HEK293 (cell line): ENCODE measurements around the gene STK4.

ENCODE experiments used
- CTCF ChIA-PET: fragments of 350-600 bp; formaldehyde crosslinking; extraction: SDS; loops from one replicate; lab custom pipeline; 2021; ENCODE audit warnings: antibody characterized with exemption; lab: Yijun Ruan, JAX
- POLR2A ChIA-PET: fragments of 300-600 bp; formaldehyde crosslinking; extraction: SDS; loops from one replicate; lab custom pipeline; 2020; ENCODE audit warnings: antibody characterized with exemption, inconsistent platforms; lab: Yijun Ruan, JAX
- H3K27ac ChIP-seq: fragments of 200-500 bp; sonication (Bioruptor generic); 2 replicates; pipeline ENCODE4 v1.5.1; 2014; ENCODE audit warnings: low read depth, low read length, control low read depth, inconsistent platforms; ENCODE audit errors: extremely low read depth
- H3K36me3 ChIP-seq, 2 experiments: fragments of 200-500 bp in 1 of 2; sonication (Bioruptor generic) in 1 of 2; 1 replicate in 1 of 2; 2 replicates in 1 of 2; pipeline ENCODE4 v1.5.1; 2014 to 2017; ENCODE audit warnings: inconsistent platforms in 2 of 2, low read length in 2 of 2; ENCODE audit not compliant: control insufficient read depth in 2 of 2, insufficient read depth in 1 of 2
- H3K4me1 ChIP-seq: fragments of 200-500 bp; sonication (Bioruptor generic); 2 replicates; pipeline ENCODE4 v1.5.1; 2014; ENCODE audit warnings: mild to moderate bottlenecking, low read length, inconsistent platforms; ENCODE audit not compliant: control insufficient read depth, insufficient read depth
- H3K4me3 ChIP-seq: 2 replicates; pipeline ENCODE4 v1.5.1; 2011; ENCODE audit warnings: low read depth, mild to moderate bottlenecking, control low read depth, low read length, moderate library complexity
- H3K9me3 ChIP-seq: fragments of 200-500 bp; sonication (Bioruptor generic); 2 replicates; pipeline ENCODE4 v1.5.1; 2014; ENCODE audit warnings: low read depth, low read length, inconsistent platforms; ENCODE audit not compliant: control insufficient read depth, insufficient read depth
- GLI2 ChIP-seq: fragments of 450-650 bp; formaldehyde crosslinking; IDR thresholded peaks from 2 replicates; pipeline ENCODE4; 2017; ENCODE audit warnings: missing biosample characterization, missing genetic modification characterization, low read depth, borderline replicate concordance
- OSR2 ChIP-seq: fragments of 450-650 bp; formaldehyde crosslinking; IDR thresholded peaks from 2 replicates; pipeline ENCODE4 v1.5.1; 2016; ENCODE audit warnings: missing biosample characterization, missing genetic modification characterization
- PRDM10 ChIP-seq: fragments of 450-650 bp; formaldehyde crosslinking; IDR thresholded peaks from 2 replicates; pipeline ENCODE4 v1.5.1; 2016; ENCODE audit warnings: missing biosample characterization, missing genetic modification characterization
- SCRT2 ChIP-seq: fragments of 450-650 bp; formaldehyde crosslinking; IDR thresholded peaks from 2 replicates; pipeline ENCODE4 v1.5.1; 2016; ENCODE audit warnings: missing biosample characterization, missing genetic modification characterization
- YY2 ChIP-seq: fragments of 450-650 bp; formaldehyde crosslinking; IDR thresholded peaks from 2 replicates; pipeline ENCODE4 v1.5.1; 2016; ENCODE audit warnings: missing biosample characterization, missing genetic modification characterization
- ZBTB17 ChIP-seq: fragments of 450-650 bp; formaldehyde crosslinking; IDR thresholded peaks from 2 replicates; pipeline ENCODE4 v1.5.1; 2016; ENCODE audit warnings: missing biosample characterization, missing genetic modification characterization
- ZBTB6 ChIP-seq: fragments of 450-650 bp; formaldehyde crosslinking; IDR thresholded peaks from 2 replicates; pipeline ENCODE4 v1.5.1; 2017; ENCODE audit warnings: missing biosample characterization, missing genetic modification characterization
- ZNF221 ChIP-seq: fragments of 450-650 bp; formaldehyde crosslinking; IDR thresholded peaks from 2 replicates; pipeline ENCODE4 v1.5.1; 2017; ENCODE audit warnings: missing biosample characterization, missing genetic modification characterization, borderline replicate concordance
- ZNF561 ChIP-seq: fragments of 450-650 bp; IDR thresholded peaks from 2 replicates; pipeline ENCODE4 v1.5.1; 2018; ENCODE audit warnings: missing biosample characterization, missing genetic modification characterization, borderline replicate concordance
- ZNF623 ChIP-seq: fragments of 450-650 bp; formaldehyde crosslinking; IDR thresholded peaks from 2 replicates; pipeline ENCODE4 v1.5.1; 2016; ENCODE audit warnings: missing biosample characterization, missing genetic modification characterization
- ZNF664 ChIP-seq: fragments of 450-650 bp; formaldehyde crosslinking; IDR thresholded peaks from 2 replicates; pipeline ENCODE4 v1.5.1; 2016; ENCODE audit warnings: missing biosample characterization, missing genetic modification characterization

Gene STK4

GRCh38 chr20:45051204-45052060 lies 85.1 kb downstream of the STK4 start:
- 0 out of 2 replicates have a peak, but pooled peaks cover 3% of the 10 kb centered on the region for H3K4me1 ChIP-seq
- TF ChIP-seq ZNF623 (tag by site-specific recombination), result no peak
- TF ChIP-seq PRDM10 (tag by site-specific recombination), result 0 out of 2 replicates have a peak, but pooled peaks have one; percentile 9
- no peak for TF ChIP-seq ZBTB6 (tag by site-specific recombination)
- TF ChIP-seq GLI2 (tag by site-specific recombination), result no peak
- no peak for TF ChIP-seq ZNF561 (tag by site-specific recombination)
- no peak for TF ChIP-seq ZBTB17 (tag by site-specific recombination)
- no peak for TF ChIP-seq ZNF664 (tag by site-specific recombination)
- TF ChIP-seq ZNF221 (tag by site-specific recombination), result no peak
- TF ChIP-seq, all 188 proteins: peak for 1
- POLR2A ChIA-PET, result no interaction called here
- Histone ChIP-seq H3K36me3 (peaks cover 0 to 12% of the 10 kb centered on the region in 2 experiments; a peak in 1 of 3 replicates), H3K4me3 (no peak overlapping the region), H3K9me3 (no peaks in the 10 kb centered on the region), H3K27ac (no peak overlapping the region)
- CTCF ChIA-PET, result interaction anchor here (0.6 to 5.6 kb wide), 6 partner anchors 8 to 268 kb away, joined by 3 to 46 read pairs (median 10); no protein-coding TSS in a partner anchor

GRCh38 chr20:45052698-45053429 lies 86.6 kb downstream of the STK4 start:
- Histone ChIP-seq H3K4me3 (no peak overlapping the region), H3K36me3 (peaks cover 0 to 23% of the 10 kb centered on the region in 2 experiments; a peak in 1 of 3 replicates), H3K27ac (no peak overlapping the region), H3K4me1 (0 out of 2 replicates have a peak, but pooled peaks cover 3% of the 10 kb centered on the region), H3K9me3 (no peaks in the 10 kb centered on the region)
- no peak for TF ChIP-seq YY2 (tag by site-specific recombination)
- 0 out of 2 replicates have a peak, but pooled peaks have one; percentile 5 for TF ChIP-seq SCRT2 (tag by site-specific recombination)
- peak; percentile 25; the same call in 1 of the 2 replicates for TF ChIP-seq OSR2 (tag by site-specific recombination)
- CTCF ChIA-PET, result interaction anchor here (0.6 to 5.6 kb wide), 7 partner anchors 10 to 1213 kb away, joined by 3 to 46 read pairs (median 3); no protein-coding TSS in a partner anchor
- POLR2A ChIA-PET, result no interaction called here
